ENCODE measurements around the gene CD300LB.
"Not testable (repeated sequence)": the region's sequence is repeated elsewhere in the genome, so short reads cannot be mapped to it uniquely, and the experiment has no call there.

Gene CD300LB

DNA sequence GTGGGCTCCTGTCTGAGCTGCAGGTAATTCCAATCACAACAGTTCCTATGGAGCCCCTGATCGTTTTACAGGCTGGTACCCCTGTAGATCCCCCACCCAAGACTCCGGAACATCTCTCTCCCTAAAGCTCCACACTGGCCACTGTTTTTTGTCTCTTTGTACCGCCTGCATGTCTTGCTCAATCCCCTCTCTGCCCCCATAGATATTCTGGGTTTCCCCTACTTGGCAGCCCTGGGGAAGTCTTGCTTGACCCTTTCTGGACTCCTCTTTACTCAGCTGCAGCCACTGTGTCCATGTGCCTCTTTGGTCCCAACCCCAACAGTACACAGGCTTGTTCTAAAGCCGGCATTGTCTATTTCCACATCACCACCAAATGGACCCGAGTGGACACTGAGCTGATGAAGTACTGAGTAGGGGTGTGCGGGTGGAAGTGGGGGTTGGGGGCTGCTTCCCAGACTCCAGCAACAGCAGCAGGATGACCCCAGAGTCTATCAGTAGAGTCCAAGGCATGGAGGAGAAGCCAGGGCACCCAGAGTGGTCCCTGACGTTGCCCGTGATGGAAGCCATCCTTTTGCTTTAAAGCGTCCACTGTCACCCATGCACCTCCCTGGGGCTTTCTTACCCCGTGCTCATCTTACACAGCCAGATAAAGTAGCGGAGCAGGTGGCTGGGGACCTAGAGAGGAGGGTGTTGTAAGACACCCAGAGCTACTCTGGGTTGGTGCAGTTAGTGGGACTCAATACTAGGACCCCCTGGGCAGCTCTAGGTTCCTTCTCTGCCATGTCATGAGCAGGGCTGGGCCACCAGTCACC, 6.4 kb downstream of the CD300LB start:
- no peak for DNase-seq (ENCODE audit: low read depth)

DNA sequence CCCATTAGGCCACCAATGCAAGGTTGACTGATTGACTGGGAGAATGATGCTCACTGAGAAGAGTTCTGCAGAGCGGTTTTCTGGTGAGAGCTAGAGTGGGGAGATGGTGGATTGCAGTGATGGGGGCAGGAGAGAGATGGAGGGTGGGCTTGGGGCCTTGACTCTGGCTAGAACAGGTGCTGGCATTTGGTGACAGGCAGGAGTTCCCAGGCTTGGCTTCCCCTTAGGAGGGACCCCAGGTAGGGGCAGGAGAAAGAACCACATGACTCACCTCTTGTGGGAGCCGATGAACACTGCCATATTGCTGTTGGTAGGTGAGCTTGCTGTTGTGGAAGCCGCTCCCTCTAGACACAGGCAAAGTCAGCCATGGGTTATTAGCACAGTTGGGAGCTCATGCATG, 8.0 kb downstream of the CD300LB start:
- no peak for DNase-seq (ENCODE audit: low read depth)

GRCh38 chr17:74522381-74523105, 8.7 kb downstream of the CD300LB start:
- no peak for DNase-seq (ENCODE audit: low read depth)

DNA sequence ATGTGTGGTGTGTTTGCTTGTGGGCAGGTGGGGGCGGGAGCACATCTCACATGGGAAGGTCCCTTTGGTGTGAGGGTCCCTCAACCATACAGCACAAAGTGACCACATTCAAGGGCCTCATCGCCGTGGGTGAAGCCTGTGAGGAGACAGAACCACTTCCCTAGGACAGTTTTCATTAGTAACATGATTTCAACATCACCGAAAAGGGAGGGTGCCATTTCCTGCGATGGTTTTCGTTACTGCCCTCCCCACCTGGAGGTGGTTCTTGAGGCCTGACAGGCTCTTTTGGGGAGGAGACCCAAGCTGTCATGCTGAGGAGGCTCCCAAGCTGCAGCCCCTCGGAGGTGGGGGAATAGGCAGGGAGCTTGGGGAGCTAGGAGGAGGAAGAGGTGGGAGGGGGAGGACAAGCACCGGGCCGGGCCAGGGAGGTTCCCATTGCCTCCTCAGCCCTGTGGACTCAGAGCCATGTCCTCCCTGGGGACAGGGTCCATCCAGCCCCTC, 9.5 kb downstream of the CD300LB start:
- DNase-seq (ENCODE audit: low read depth), result no peak

GRCh38 chr17:74520790-74521480, 10.3 kb downstream of the CD300LB start:
- no peak for DNase-seq (ENCODE audit: low read depth)

DNA sequence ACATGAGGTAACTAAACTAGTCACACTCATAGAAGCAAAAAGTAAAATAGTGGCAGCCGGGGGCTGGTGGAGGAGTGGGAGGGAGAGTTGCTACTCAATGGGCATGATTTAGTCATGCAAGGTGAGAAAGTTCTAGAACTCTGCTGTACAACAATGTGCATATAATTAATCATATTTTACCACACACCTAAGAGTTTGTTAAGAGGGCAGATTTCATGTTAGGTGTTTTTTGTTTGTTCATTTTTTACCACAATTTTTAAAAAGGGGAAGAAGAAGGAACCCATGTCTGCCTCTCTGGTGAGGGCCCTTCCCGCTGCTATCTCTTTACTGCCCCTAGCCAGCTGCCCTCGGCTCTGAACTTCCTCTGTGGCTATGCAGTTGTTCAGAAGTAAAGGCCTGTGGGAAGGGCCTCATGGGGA, 11.2 kb downstream of the CD300LB start:
- DNase-seq (ENCODE audit: low read depth), result no peak

GRCh38 chr17:74518413-74518981, 12.8 kb downstream of the CD300LB start:
- not testable (repeated sequence) for DNase-seq (ENCODE audit: low read depth)

DNA sequence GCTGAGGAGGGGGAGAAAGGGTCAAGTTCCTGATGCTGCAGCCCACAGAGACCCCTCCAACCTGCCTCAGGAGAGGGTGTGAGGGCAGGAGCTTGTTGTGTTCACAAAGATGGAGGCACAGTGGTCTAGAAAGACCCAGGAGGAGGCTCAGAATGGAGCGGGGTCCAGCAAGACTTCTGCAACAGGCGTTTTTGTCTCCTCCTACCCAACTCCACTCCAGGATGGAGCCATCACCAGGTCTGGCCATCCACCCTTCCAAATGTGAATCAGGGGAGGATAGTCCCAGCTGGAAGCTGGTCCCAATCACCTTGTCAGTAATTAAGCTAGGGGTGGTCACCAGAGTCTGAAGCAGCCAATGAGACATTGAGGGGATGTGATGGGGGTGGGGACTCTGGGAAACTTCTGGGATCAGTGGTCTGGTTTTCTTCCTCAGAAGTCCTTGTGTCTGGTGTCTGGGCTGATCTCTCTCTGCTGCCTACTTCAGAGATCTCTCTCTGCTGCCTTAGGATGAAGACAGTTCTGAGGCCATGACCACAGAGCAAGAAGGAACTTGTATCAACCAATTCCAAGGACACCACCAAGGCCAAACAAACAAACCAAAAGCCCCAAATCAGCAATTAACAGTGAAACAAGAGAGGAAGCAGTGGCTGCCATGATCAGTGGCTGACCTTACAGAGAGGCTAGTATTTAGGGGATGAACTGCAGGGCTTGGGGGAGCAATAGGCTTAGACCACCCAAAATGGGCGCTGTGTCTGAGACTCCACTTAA, 14.5 kb downstream of the CD300LB start:
- DNase-seq (ENCODE audit: low read depth), result no peak

DNA sequence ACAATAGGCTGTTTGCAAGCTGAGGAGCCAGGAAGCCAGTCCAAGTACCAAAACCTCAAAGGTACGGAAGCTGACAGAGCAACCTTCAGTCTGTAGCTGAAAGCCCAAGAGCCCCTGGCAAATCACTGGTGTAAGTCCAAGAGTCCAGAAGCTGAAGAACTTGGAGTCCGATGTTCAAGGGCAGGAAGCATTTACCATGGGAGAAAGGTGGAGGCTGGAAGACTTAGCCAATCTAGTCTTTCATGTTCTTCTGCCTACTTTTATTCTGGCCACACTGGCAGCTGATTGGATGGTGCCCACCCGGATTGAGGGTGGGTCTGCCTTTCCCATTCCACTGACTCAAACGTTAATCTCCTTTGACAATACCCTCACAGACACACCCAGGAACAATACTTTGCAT, 15.3 kb downstream of the CD300LB start:
- DNase-seq (ENCODE audit: low read depth), result no peak

DNA sequence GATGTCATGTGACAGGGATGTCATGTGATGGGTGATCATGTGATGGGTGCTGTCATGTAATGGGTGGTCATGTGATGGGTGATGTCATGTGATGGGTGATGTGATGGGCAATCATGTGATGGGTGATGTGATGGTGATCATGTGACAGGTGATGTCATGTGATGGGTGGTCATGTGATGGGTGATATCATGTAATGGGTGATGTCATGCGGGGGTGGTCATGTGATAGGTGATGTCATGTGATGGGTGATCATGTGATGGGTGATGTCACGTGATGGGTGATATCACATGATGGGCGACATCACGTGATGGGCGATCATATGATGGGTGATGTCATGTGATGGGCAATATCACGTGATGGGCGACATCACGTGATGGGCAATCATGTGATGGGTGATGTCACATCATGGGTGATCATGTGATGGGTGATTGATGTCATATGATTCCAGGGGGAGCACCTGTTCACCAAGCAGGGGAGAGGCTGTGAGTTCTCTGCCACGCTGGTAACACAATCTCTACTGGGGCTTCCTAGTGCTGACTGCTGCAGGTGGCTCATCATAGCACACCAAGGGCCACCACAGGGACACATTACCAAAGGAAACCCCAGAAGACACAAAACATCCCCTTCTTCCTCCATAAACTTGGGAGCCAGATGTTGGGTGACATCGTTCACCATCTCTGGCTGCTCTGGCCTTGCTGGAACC, 16.5 kb downstream of the CD300LB start:
- DNase-seq (ENCODE audit: low read depth), result no peak

DNA sequence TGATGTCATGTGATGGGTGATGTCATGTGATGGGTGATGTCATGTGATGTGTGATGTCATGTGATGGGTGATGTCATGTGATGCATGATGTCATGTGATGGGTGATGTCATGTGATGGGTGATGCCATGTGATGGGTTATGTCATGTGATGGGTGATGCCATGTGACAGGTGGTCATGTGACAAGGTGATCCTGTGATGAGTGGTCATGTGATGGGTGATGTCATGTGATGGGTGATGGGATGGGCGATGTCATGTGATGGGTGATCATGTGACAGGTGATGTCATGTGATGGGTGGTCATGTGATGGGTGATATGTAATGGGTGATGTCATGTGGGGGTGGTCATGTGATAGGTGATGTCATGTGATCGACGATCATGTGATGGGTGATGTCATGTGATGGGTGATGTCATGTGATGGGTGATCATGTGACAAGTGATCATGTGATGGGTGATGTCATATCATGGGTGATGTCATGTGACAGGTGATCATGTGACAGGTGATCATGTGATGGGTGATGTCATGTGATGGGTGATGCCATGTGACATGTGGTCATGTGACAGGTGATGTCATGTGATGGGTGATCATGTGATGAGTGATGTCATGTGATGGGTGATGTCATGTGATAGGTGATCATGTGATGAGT, 17.2 kb downstream of the CD300LB start:
- DNase-seq (ENCODE audit: low read depth), result peak; percentile 5

DNA sequence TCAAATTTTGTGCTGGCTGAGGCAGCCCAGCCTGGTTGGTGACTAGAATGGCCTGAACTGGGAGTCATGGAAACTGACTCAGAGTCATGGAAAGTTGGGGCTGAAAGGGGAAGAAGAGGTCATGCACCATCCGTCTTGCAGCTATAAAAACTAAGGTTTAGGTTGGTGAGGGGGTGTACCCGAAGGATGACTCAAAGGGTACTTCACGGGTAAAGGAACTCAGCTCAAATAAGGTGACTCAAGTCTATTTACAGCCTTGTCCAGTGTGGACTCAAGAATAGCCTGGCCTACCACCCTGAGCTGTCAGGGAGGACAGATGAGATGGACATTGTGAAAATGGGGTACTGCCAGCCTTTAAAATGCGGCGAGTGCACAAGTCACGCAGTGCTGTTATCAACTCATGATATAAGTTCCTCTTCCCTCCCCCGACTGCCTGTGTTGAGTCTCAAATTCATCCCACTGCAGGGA, 18.6 kb downstream of the CD300LB start:
- peak; percentile 7 for DNase-seq (ENCODE audit: low read depth)

- no peak for DNase-seq (ENCODE audit: low read depth)
These were observed 19.2 kb downstream of the CD300LB start for GRCh38 chr17:74512036-74512435.

DNA sequence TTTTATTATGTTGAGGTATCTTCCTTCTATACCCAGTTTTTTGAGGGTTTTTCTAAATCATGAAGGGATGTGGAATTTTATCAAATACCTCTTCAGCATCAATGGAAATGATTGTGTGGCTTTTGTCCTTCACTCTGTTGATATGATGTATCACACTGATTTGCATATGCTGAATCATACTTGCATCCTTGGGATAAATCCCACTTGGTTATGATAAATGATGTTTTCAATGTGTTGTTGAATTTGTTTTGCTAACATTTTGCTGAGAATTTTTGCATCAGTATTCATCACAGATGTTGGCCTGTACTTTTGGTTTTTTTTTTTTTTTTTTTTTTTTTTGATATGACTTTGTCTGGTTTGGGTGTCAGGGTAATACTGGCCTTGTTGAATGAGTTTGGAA, 23.1 kb downstream of the CD300LB start:
- no peak for DNase-seq (ENCODE audit: low read depth)

- not testable (repeated sequence) for DNase-seq (ENCODE audit: low read depth)
These were observed 27.3 kb downstream of the CD300LB start for GRCh38 chr17:74503949-74504348.

- no peak for DNase-seq (ENCODE audit: low read depth)
These were observed 28.4 kb downstream of the CD300LB start for GRCh38 chr17:74502861-74503260.

DNA sequence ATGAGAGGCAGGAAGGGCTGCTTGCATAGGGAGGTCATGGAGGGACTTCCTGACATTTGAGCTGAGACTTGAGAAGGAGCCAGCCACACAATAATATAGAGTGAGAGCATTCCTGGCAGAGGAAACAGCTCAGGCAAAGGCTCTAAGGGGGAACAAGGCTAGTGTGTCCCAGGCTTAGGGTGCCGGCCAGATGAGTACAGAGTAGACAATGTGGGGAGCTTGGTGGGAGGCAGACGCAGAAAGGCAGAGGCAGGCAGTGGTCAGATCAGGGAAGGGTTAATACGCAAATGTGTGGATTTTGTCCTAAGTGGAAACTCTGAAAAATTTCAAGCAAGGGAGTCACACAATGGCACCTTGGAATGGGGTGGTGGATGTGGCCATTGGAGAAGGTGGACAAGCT, 31.3 kb downstream of the CD300LB start:
- DNase-seq (ENCODE audit: low read depth), result no peak

- DNase-seq (ENCODE audit: low read depth), result no peak
These were observed 33.8 kb downstream of the CD300LB start for GRCh38 chr17:74497471-74497870.

DNA sequence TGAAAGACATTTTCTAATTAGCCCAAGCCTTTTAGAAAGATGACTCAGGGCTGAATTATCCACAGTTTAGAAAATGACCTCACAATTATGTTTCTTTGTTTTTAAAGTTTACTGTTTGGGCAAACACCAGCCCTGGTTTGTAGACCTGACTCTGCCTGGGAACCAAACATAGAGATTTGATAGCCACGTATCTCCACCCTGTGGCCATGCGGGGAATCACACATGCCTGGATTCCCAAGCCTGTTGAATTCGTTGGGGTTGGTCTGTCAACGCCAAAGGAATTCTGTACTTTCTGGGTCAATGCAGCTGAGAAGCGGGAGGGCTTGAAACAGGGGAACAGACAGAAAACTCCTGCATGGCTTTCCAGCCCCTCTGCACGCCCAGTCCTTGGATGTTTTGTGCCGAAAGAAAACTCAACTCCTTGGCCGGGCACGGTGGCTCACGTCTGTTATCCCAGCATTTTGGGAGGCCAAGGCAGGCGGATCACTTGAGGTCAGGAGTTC, 37.9 kb downstream of the CD300LB start:
- DNase-seq (ENCODE audit: low read depth), result peak; percentile 57

DNA sequence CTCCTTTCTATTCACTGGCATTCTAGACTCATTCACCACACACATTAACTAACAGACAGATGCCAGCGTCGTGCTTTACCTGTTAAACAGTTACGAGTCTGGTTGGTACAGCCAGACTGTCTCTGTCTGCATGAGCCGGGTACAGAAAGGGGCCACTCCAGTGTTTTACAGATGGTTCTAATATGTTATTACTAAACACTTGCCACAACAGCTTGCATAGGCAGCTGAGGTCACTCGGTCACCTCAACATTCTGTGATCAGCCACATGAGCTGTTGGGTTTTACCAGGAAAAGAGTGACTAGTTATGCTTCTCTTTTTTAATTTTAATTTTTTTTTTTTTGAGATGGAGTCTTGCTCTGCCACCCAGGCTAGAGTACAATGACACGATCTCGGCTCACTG, 39.6 kb downstream of the CD300LB start:
- no peak for DNase-seq (ENCODE audit: low read depth)
